ENCODE results near the gene SLC47A1.

SLC47A1 gene

GRCh38 chr17:19614900-19615299, 81.2 kb downstream of the SLC47A1 start:
- no peak for DNase-seq

- DNase-seq: no peak
Measured at GRCh38 chr17:19618015-19618414, 84.4 kb downstream of the SLC47A1 start.

- no peak for DNase-seq
Measured at GRCh38 chr17:19619705-19620325, 86.2 kb downstream of the SLC47A1 start.

- DNase-seq: no peak
Measured at GRCh38 chr17:19621697-19622096, 88.0 kb downstream of the SLC47A1 start.

- DNase-seq: no peak
Measured at GRCh38 chr17:19626079-19626478, 92.4 kb downstream of the SLC47A1 start.

All from NCI-H774 (cell line).